Ramos (cell line): ENCODE measurements around the gene CLMP.
"Not testable (repeated sequence)": the region's sequence is repeated elsewhere in the genome, so short reads cannot be mapped to it uniquely, and the experiment has no call there.

Source experiments
- in situ Hi-C: fragments of 300-500 bp; cut with MboI; formaldehyde crosslinking; loops from one replicate; pipeline ENCODE4 v1.14.3; 2022; ENCODE audit warnings: low sequenced_read_pairs; ENCODE audit not compliant: unreplicated experiment

The CLMP gene

DNA sequence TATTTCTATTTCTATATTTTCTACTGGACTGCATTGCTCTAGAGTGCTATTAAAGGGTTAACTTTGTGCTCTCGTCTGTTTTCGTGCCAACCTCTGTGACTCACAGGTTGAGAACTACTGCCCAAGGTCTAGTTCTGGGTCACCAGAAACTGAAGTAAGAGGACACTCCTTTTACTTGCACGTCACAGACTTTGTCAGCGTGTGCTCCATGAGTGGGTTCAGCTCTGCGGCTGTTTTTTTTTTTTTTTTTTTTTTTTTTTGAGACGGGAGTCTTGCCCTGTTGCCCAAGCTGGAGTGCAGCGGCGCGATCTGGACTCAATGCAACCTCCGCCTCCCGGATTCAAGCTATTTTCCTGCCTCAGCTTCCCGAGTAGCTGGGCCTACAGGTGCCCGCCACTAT lies 49.8 kb downstream of the CLMP start:
- in situ Hi-C loops: no loop called here

DNA sequence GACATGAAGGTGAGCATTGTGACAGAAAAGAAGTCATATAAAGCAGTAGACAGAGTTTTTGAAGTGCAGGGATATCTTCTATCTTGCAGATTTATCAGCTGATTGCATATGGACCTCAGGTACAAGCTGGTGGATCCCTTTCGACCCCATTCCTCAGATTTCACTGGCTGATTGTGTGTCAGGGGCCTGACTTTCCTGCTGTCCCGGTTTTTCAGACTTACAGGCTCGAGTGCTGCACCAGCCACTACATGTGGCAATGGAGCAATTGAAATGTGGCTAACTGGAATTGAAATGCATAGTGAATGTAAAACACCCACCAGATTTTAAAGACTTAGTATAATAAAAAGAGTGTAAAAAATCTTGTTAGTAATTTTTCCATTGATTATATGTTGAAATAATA lies 50.3 kb downstream of the CLMP start:
- in situ Hi-C loops: no loop called here

DNA sequence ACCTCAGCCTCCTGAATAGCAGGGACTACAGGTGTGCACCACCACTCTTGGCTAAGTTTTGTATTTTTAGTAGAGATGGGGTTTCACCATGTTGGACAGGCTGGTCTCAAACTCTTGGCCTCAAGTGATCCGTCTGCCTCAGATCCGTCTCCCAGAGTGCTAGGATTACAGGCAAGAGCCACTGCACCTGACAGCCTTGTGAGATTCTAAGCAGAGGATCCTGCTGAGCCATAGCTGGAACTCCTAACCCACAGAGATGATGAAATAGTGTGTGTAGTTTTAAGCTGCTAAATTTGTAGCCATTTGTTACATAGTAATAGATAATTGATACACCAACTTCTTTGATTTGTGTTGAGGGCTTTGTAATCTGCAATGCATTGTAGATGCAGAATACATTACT lies 51.1 kb downstream of the CLMP start:
- in situ Hi-C loops: no loop called here

DNA sequence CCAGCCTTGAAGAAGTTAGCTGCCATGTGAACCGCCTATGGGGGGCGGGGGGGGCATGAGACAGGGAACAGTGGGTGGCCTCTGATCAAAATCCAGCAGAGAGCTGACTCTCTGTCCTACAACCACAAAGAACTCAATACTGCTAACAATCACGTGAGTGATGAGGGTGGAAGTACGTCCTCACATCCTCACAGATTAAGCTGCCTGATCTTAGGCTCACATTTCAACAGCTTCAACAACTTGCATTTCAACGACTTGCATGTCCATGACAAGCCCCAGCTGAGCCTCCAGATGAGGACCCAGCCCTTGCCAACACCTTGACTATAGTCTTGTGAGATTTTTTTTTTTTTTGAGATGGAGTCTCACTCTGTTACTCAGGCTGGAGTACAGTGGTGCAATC lies 51.6 kb downstream of the CLMP start:
- in situ Hi-C loops: no loop called here

DNA sequence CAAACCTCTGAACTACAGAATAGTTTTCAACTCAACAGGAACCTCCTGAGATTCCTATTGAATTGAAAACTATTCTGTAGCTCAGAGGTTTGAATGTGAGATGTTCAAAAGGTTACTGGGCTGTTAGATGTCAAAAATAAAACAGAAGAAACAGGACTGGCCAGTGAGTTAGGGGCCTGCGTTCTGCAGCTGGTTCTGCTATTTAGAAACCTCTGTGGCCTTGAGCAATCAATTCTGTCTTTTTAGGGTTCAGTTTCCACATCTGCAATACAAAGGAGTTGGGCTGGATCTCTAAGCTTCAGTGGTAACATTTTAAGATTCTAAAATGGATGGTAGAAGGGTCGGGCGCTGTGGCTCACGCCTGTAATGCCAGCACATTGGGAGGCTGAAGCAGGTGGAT lies 55.8 kb downstream of the CLMP start:
- in situ Hi-C loops: no loop called here

DNA sequence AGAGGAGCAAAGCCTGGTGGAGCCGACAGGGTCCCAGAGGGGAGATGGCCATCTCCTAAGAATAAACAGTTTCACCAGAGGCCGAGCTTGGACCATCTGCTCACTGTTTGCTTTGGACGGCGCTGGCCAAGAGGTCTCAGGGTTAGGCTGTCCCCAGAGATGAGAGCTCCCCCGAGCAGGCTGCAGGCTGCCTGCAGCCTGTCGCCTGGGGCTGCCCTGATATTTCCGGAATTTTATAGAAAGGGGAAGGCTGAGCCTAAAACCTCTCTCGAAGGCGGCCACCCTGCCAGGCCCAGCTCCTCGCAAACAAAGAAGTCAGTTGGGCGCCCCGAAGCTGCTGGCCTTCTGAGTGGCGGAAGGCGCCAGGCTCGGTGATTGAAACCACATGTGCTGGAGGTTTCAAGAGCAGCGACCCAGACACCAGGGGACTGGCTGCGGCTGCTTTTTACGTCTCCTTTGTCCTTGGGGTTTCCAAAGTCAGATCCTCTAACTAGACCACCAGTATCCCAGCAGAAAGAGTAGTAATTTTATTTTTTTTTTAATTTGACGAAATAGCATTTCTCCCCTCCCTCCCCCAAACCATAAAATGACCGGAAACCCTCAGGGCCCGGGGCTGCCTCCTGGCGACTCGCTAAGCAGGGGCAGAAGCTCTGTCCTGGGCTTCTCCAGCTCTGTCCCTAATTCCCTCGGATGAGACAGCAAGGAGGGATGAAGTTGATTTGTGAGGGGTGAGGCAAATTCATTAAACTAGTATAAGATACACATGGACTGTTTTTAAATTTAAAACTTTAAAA lies 57.4 kb downstream of the CLMP start:
- in situ Hi-C loops: no loop called here

DNA sequence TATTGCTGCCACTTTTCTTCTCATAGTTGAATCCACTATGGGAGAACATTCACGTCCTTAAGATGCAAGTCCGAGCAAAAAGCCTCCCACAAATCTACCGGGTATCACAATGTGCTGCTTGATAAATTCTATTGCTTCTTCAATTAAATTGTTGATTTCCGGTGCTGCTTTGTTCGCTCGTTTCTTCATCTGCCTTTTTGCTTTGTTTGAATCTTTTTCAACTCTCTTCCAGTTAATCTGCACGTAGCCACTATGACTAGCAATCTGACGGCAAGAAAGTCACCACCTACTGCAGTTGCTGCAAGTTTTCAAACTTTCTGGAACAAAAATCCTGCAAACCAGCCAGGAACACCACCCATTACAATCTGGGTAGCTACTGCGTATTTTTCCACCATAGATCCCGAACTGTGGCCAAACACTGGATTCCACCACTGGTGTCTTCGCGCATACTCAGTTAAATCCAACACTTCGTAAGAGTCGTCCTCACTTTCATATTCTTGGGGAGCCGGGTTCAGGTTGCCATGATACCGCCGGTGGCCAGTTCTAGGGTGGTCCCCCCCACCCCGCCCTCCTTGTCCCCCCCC lies 59.1 kb downstream of the CLMP start:
- in situ Hi-C loops: no loop called here

DNA sequence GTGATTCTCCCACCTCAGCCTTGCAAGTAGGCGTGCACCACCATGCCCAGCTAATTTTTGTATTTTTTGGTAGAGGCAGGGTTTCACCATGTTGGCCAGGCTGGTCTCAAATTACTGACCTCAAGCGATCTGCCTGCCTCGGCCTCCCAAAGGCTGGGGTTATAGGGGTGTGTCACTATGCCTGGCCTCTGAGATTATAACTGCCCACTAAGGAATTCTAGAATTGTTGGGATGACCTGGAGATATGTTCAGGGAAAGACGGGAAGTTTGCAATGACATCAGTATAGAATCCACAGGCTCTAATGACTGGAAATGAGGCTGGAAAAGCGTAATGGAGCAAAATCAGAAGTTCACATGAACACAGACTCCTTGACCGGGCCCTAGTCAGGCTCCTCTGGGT lies 62.2 kb downstream of the CLMP start:
- in situ Hi-C loops: no loop called here

DNA sequence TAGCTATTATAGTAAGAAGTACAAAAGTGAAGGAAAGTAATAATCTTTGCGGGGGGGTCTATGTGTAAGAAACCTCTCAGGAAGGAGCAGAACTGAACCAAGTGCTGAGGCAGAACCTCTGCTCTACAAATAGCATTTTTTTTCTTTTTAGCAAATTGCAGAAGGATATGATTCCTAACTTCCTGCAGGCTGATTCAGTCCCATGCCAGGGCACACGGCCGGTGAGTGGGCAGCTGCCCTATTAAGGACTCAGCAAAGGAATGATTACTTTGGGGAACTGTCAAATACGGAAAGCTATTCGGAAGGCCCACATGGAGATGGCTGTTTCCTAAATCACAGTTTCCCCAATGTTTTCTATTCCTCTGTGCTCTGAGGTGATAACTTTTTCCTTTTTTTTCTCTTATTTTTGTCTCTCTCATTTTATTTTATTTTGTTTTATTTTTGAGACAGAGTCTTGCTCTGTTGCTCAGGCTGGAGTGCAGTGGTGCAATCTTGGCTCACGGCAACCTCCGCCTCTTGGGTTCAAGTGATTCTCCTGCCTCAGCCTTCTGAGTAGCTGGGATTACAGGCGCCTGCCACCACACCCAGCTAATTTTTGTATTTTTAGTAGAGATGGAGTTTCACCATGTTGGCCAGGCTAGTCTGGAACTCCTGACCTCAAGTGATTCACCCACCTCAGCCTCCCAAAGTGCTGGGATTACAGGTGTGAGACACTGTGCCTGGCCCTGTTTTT lies 62.8 kb downstream of the CLMP start:
- in situ Hi-C loops: not testable (repeated sequence)

DNA sequence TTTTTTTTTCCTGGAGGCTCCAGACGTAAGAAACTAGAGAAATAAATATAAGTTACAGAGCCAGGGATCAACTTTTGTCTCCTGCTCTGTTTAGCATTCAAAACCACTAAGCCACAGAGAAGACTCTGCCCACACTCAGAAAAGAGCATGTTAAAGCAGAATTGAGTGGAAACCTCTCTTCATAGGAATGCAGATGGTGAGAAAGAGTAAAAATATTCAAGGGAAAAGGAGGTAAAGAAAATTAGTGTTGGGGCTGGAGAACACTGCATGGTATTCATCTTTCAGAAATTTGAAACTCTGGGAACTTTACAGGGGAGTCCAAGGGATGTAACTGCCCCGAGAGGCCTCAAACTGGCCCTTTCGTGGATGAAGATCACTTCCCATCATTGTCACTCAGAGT lies 65.1 kb downstream of the CLMP start:
- in situ Hi-C loops: no loop called here

DNA sequence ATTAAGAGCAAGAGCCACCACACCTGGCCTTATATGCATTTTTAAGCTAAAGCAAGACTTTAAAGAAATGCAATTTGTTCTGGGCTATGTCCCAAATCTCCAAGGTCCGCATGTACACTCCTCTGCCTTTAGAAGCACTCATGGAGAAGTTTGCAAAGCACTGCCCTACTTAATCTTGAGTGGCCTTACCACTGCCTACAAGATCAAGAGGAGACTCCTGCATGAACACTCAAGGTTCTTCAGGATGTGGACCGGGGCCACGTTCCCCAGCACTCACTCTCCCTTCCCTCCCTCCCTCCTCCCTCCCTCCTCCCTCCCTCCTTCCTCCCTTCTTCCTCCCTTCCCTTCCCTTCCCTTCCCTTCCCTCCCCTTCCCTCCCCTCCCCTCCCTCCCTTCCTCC lies 69.9 kb downstream of the CLMP start:
- in situ Hi-C loops: no loop called here

DNA sequence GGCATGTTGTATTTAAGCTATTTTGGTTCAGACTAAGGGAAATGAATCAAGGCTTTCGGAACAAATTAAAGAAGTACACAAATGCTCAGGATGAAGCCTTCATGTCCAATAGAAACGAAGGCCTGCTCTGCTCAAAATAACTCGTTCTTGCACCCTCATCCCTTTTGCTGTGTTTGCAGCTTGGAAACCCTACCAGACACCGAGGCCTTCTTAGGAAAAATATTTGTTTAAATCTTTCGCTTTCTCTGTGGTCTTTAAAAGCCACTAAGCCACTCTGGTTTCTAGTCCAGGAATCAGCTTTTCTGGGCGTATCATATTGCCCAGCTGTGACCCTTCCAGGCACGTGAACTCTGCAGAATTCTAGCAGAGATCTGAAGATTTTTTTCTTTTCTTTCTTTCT lies 72.2 kb downstream of the CLMP start:
- in situ Hi-C loops: no loop called here

DNA sequence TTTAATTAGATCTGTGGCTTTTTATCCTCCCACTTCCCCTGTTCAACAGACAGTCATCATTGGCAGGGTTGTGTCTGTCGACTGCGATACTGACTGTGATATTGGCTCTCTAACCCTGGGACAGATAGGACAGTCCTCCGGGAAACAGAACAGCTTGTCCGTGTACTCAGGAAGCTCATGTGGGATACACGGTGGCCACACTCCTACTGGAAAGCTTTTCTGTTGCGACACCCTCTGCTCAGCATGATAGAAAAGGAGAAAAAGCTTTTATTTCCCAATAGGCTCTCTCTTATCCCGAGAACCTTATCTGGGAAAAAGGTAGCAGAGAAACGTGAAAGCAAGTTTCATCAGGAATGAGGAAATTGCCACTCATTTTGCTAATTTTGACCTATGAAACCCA lies 72.7 kb downstream of the CLMP start:
- in situ Hi-C loops: no loop called here

DNA sequence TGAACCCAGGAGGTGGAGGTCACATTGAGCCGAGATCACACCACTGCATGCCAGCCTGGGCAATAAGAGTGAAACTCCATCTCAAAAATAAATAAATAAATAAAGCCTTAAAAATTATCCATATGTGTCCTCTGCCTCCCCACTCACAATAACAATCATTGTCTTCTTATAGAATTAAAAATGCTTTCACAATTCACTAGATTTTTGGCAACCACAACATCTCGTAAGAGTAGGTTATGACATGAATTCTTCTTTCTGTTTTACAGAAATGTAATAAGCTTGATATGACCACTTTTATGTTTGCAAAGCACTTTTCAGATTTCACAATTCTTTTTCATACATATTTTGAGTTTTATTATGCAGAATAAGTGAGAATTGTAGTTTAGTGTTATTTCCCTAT lies 78.6 kb downstream of the CLMP start:
- in situ Hi-C loops: loop anchor here (10.0 kb wide), 2 partner anchors 128 to 358 kb away; no protein-coding TSS in a partner anchor

DNA sequence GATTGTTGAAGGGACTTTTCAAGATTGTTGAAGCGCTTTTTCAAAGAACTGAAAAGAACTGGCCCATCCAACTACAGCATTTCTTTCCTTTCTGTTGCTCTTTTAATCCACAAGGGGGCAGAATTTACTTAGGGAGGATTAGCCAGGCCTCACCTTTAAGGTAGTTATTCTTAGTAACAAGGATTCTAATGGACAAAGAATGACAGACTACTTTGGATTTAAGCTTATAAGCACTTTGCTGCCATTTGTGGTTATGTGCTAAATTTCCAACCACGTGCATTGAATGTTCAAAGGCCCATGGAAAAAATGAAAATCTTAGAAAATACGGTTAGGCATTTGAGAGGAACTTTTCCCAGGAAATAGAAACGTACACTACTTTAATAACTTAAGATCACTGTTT lies 83.6 kb downstream of the CLMP start:
- in situ Hi-C loops: loop anchor here (10.0 kb wide), 2 partner anchors 133 to 363 kb away; no protein-coding TSS in a partner anchor

DNA sequence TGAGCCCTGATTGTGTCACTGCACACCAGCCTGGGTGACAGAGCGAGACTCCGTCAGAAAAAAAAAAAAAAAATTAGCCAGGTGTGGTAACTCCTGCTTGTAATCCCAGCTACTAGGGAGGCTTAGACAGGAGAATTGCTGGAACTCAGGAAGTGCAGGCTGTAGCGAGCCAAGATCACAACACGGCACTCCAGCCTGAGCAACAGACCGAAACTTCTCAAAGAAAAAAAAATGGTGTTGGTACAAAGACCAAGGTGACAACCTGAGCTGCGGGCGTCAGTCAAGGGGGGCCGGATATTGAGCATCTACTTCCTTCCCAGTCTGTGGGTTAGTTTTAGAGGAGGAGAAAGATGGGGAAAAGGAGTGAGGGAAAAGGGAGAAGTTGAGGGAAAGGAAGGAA lies 84.7 kb downstream of the CLMP start:
- in situ Hi-C loops: loop anchor here (10.0 kb wide), 2 partner anchors 134 to 364 kb away; no protein-coding TSS in a partner anchor

DNA sequence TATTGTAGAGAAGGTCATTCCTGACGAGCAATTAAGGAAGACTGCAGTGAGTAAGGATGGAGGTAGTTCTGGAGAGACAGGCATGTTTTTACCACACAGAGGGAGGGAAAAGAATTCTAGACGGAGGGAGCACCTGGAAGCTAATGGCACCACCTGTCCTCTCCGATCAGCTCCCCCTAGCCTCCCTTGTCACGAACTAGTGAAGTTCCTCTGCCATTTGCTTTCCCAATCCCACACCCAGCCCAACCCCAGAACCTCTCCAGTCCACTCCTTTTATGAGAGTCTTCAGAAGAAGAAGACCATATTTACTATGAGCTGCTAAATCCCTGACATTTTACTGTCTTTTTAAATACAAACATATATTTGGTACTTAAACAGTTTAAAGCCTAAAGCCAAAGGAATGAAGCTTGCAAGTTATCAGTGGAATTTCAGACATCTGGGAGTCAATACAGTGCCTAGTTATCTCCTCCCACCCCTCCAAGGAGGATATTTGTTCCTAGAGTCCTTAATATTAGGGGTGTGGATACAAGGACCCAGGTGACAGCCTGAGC lies 87.0 kb downstream of the CLMP start:
- in situ Hi-C loops: loop anchor here (10.0 kb wide), 1 partner anchor 157 kb away; no protein-coding TSS in a partner anchor

DNA sequence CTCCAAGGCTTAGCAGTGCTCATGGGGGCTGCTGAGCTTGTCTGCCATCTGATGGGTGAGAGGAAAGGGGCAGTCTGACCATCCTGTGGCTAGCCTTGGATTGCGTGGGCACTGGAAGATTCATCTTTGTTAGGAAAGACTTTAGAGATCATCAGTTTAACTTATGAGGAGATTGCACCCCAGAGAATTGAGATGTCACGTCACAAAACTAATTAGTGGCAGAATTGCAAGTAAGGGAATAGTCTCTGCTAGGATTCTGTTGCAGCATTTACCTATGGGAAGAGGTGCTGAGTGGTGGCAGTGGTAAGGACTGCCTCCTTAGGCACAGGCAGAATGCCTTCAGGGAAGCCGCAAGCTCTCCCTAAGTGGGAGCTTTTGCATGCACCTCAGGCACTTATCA lies 90.4 kb downstream of the CLMP start:
- in situ Hi-C loops: loop anchor here (10.0 kb wide), 1 partner anchor 160 kb away; no protein-coding TSS in a partner anchor

DNA sequence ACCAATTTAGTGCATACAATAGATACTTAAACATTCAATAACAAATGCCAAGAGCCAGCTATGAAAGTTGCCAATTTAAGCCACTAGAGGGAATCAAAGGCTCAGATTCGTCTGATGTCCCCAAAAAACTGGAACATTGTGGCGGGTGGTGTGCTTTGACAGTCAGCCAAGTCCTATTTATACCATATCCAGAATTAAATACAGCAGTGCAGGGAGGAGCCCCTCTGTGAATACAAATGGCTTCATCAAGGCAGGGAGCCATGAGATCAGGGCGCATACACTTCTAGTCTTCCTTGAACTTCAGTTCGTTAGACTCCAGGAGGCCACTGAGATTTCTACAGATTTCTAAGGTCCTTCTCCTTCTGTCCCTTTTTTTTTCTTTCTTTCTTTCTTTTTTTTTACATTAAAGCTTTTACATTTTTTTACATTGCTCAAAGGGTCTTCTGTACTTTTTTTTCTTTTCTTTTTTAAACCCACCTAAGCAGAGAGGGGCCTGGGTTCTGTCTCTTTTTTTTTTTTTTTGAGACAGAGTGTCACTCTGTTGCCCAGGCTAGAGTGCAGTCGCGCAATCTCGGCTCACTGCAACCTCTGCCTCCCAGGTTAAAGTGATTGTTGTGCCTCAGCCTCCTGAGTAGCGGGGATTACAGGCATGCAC lies 91.6 kb downstream of the CLMP start:
- in situ Hi-C loops: loop anchor here (10.0 kb wide), 1 partner anchor 161 kb away; no protein-coding TSS in a partner anchor

DNA sequence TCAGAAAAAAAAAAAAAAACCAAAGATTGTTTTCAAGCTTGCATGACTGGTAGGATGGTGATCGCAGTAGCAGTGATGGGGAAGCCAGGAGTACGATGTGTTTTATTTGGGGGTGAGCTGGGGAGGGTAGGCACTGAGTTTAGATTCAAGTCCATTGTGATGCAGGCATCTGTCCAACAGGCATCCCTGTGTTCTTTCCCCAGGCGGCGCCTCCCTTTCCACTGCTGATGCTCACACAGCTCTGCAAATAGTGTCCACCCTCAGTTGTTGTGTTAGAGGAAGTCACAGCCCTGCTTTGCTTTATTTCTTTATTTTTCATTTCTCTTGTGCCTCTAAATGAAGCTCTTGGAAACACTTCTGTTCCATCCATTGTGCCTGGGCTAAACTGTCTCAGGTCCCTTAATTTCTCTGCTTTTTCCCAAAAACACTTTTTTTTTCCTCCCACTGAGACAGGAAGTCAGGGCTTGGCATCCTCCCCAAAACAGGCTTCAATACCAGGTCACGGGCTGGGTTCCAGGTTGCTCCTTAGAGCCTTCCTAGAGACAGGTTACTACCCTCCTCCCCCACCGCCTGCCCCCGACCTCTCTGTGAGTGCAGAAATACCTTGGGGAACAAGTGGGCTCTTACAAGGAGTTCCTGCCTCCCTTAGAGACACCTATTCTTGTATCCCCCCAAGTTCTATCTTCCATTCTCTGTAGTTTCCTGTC lies 94.5 kb downstream of the CLMP start:
- in situ Hi-C loops: loop anchor here (10.0 kb wide), 1 partner anchor 164 kb away; no protein-coding TSS in a partner anchor
